H1 (cell line): ENCODE results near the gene NHS. TPM values are rescaled to one million over a fixed set of nuclear protein-coding genes. Genes with fewer than 3 reads are reported as not detected.

ENCODE experiments used
- CTCF ChIA-PET: fragments of 300-600 bp; sonication (Branson Sonifier 250); formaldehyde crosslinking; loops from one replicate; lab custom pipeline; 2021; ENCODE audit not compliant: partially characterized antibody; lab: Charles Lee
- POLR2A ChIA-PET: fragments of 300-600 bp; sonication (Branson Sonifier 250); formaldehyde crosslinking; loops from one replicate; lab custom pipeline; 2021; ENCODE audit warnings: inconsistent platforms; ENCODE audit not compliant: partially characterized antibody; lab: Charles Lee
- DNase-seq, 2 experiments: peaks; one replicate each; pipeline versions ENCODE4 v3.0.0 to v3.0.0-alpha.2; 2010 to 2022; ENCODE audit warnings: low spot score in 2 of 2, low read depth in 1 of 2, mixed read lengths in 1 of 2
- FAIRE-seq: peaks from 2 replicates; lab custom pipeline; 2011; peaks lifted over from hg19 to GRCh38; lab: Jason Lieb, UNC
- H2AFZ ChIP-seq: 2 replicates; pipeline ENCODE4 v1.8.1; 2012; ENCODE audit warnings: low read length, inconsistent platforms
- H2AK5ac ChIP-seq: 2 replicates; pipeline ENCODE4 v1.6.1; 2013; ENCODE audit warnings: low read depth, low read length
- H2BK120ac ChIP-seq: replicated peaks from 2 replicates; pipeline ENCODE3; 2013; ENCODE audit warnings: low read depth, low read length, inconsistent platforms
- H2BK12ac ChIP-seq: 2 replicates; pipeline ENCODE4 v1.6.1; 2013; ENCODE audit warnings: low read depth, low read length
- H2BK15ac ChIP-seq: 2 replicates; pipeline ENCODE4 v1.6.1; 2013; ENCODE audit warnings: low read length
- H2BK20ac ChIP-seq: 2 replicates; pipeline ENCODE4 v1.6.1; 2013; ENCODE audit warnings: low read length
- H2BK5ac ChIP-seq: 2 replicates; pipeline ENCODE4 v1.6.1; 2013; ENCODE audit warnings: low read depth, low read length
- H3K14ac ChIP-seq: 2 replicates; pipeline ENCODE4 v1.6.1; 2013; ENCODE audit warnings: inconsistent platforms; ENCODE audit not compliant: insufficient read length
- H3K18ac ChIP-seq: 2 replicates; pipeline ENCODE4 v1.6.1; 2013; ENCODE audit warnings: low read length; ENCODE audit errors: extremely low read depth
- H3K23ac ChIP-seq: 2 replicates; pipeline ENCODE4 v1.6.1; 2013; ENCODE audit warnings: inconsistent platforms; ENCODE audit not compliant: insufficient read length
- H3K23me2 ChIP-seq: 2 replicates; pipeline ENCODE4 v1.6.1; 2013; ENCODE audit warnings: low read depth, low read length
- H3K27ac ChIP-seq: 2 replicates; pipeline ENCODE4 v1.6.1; 2011; ENCODE audit warnings: low read depth, low read length, inconsistent platforms
- H3K27me3 ChIP-seq, 4 experiments: replicated peaks in 1 of 4; 1 replicate in 1 of 4; 2 replicates in 3 of 4; pipeline versions ENCODE4 v1.6.1 to v1.8.1; 2011 to 2013; ENCODE audit warnings: low read length in 3 of 4, mild to moderate bottlenecking in 3 of 4, inconsistent platforms in 2 of 4, mixed read lengths in 2 of 4, moderate library complexity in 1 of 4; ENCODE audit not compliant: control insufficient read depth in 3 of 4, insufficient read depth in 3 of 4; ENCODE audit errors: extremely low read depth in 1 of 4
- H3K36me3 ChIP-seq, 4 experiments: 2 replicates each; pipeline versions ENCODE4 v1.6.1 to v1.8.1; 2011 to 2013; ENCODE audit warnings: mild to moderate bottlenecking in 4 of 4, low read length in 3 of 4, moderate library complexity in 2 of 4, control low read depth in 1 of 4, inconsistent platforms in 1 of 4; ENCODE audit not compliant: insufficient read depth in 4 of 4, control insufficient read depth in 2 of 4
- H3K4ac ChIP-seq: replicated peaks from 2 replicates; pipeline ENCODE3; 2013; ENCODE audit warnings: low read length, low read depth, mixed read lengths, inconsistent platforms; ENCODE audit not compliant: insufficient read length
- H3K4me1 ChIP-seq, 4 experiments: replicated peaks in 1 of 4; 1 replicate in 1 of 4; 2 replicates in 3 of 4; pipeline versions ENCODE4 v1.6.1 to v1.8.1; 2011 to 2013; ENCODE audit warnings: low read length in 3 of 4, inconsistent platforms in 2 of 4, mixed read lengths in 1 of 4; ENCODE audit not compliant: insufficient read depth in 4 of 4, control insufficient read depth in 3 of 4
- H3K4me2 ChIP-seq, 2 experiments: 2 replicates each; pipeline versions ENCODE4 v1.6.1 to v1.8.1; 2011 to 2013; ENCODE audit warnings: low read depth in 2 of 2, low read length in 2 of 2, control low read depth in 1 of 2, inconsistent platforms in 1 of 2, mild to moderate bottlenecking in 1 of 2; ENCODE audit not compliant: insufficient read depth in 1 of 2
- H3K4me3 ChIP-seq, 4 experiments: fragments of 200-600, 300-600 bp in 1 of 4; sonication (generic), shearing (Covaris generic), sonication (Bioruptor Twin) in 1 of 4; 2 replicates each; pipeline versions ENCODE4 v1.5.1 to v1.8.1; 2011 to 2016; ENCODE audit warnings: low read length in 4 of 4, low read depth in 3 of 4, control low read depth in 2 of 4, inconsistent platforms in 2 of 4, mild to moderate bottlenecking in 2 of 4, mixed read lengths in 1 of 4, moderate library complexity in 1 of 4; ENCODE audit not compliant: insufficient read depth in 2 of 4; ENCODE audit errors: extremely low read depth in 1 of 4
- H3K56ac ChIP-seq: replicated peaks from 2 replicates; pipeline ENCODE3; 2013; ENCODE audit warnings: low read depth, mild to moderate bottlenecking, mixed read lengths, low read length, inconsistent platforms; ENCODE audit not compliant: insufficient read length
- H3K79me1 ChIP-seq: 2 replicates; pipeline ENCODE4 v1.6.1; 2013; ENCODE audit warnings: low read depth, low read length, control low read depth
- H3K79me2 ChIP-seq, 2 experiments: 2 replicates each; pipeline versions ENCODE4 v1.6.1 to v1.8.1; 2012 to 2013; ENCODE audit warnings: low read length in 2 of 2, mild to moderate bottlenecking in 2 of 2, inconsistent platforms in 1 of 2; ENCODE audit not compliant: insufficient read depth in 2 of 2, control insufficient read depth in 1 of 2
- H3K9ac ChIP-seq, 4 experiments: replicated peaks in 1 of 4; 1 replicate in 1 of 4; 2 replicates in 3 of 4; pipeline versions ENCODE4 v1.6.1 to v1.8.1; 2011 to 2013; ENCODE audit warnings: low read depth in 3 of 4, low read length in 3 of 4, control low read depth in 2 of 4, mild to moderate bottlenecking in 2 of 4, moderate library complexity in 2 of 4, inconsistent platforms in 1 of 4; ENCODE audit errors: extremely low read depth in 1 of 4
- H3K9me3 ChIP-seq, 2 experiments: 2 replicates each; pipeline versions ENCODE4 v1.6.1 to v1.8.1; 2012 to 2013; ENCODE audit warnings: mild to moderate bottlenecking in 2 of 2, moderate library complexity in 2 of 2, control low read depth in 1 of 2, inconsistent platforms in 1 of 2, low read depth in 1 of 2, low read length in 1 of 2, mixed read lengths in 1 of 2; ENCODE audit not compliant: insufficient read depth in 2 of 2
- H4K20me1 ChIP-seq, 2 experiments: replicated peaks in 1 of 2; 2 replicates each; pipeline versions ENCODE3 to v1.8.1; 2011 to 2013; ENCODE audit warnings: inconsistent platforms in 2 of 2, low read length in 2 of 2, mild to moderate bottlenecking in 1 of 2; ENCODE audit not compliant: insufficient read depth in 2 of 2, control insufficient read depth in 1 of 2
- H4K5ac ChIP-seq: 2 replicates; pipeline ENCODE4 v1.6.1; 2013; ENCODE audit warnings: low read length, low read depth, mixed read lengths, inconsistent platforms; ENCODE audit not compliant: insufficient read length
- H4K8ac ChIP-seq: 2 replicates; pipeline ENCODE4 v1.8.0; 2013; ENCODE audit warnings: mild to moderate bottlenecking, moderate library complexity, low read length, inconsistent platforms; ENCODE audit not compliant: insufficient read depth; ENCODE audit errors: extremely low read depth
- H4K91ac ChIP-seq: replicated peaks from 2 replicates; pipeline ENCODE3; 2013; ENCODE audit warnings: low read length, mixed read lengths, inconsistent platforms; ENCODE audit not compliant: insufficient read length
- CBX8 ChIP-seq: fragments of 300-800, 300-1000 bp; sonication (generic); IDR thresholded peaks from 2 replicates; pipeline ENCODE4 v1.7.1; 2016; ENCODE audit warnings: low read depth, low read length, borderline replicate concordance
- CHD2 ChIP-seq: IDR thresholded peaks from 2 replicates; pipeline ENCODE4 v1.6.1; 2012; ENCODE audit warnings: low read length, improper control_type of control experiment
- EGR1 ChIP-seq: IDR thresholded peaks from 2 replicates; pipeline ENCODE4 v1.6.1; 2011; ENCODE audit warnings: low read depth, low read length, borderline replicate concordance
- EP300 ChIP-seq, 2 experiments: IDR thresholded peaks; 1 replicate in 1 of 2; 2 replicates in 1 of 2; pipeline ENCODE4 v1.6.1; 2011 to 2012; ENCODE audit warnings: low read depth in 2 of 2, low read length in 2 of 2, mild to moderate bottlenecking in 2 of 2, borderline replicate concordance in 1 of 2, inconsistent platforms in 1 of 2, moderate library complexity in 1 of 2
- FOSL1 ChIP-seq: IDR thresholded peaks from 2 replicates; pipeline ENCODE4 v1.6.1; 2011; ENCODE audit warnings: mild to moderate bottlenecking, low read depth, low read length, moderate library complexity; ENCODE audit not compliant: insufficient read depth
- NRF1 ChIP-seq: IDR thresholded peaks from 2 replicates; pipeline ENCODE4 v1.6.1; 2011; ENCODE audit warnings: mild to moderate bottlenecking, low read depth, low read length, improper control_type of control experiment
- PHF8 ChIP-seq: fragments of 200-600 bp; sonication (generic); conservative IDR thresholded peaks from 2 replicates; pipeline ENCODE4 v1.7.1; 2012; ENCODE audit warnings: low read depth, mild to moderate bottlenecking, inconsistent platforms, low read length, moderate library complexity
- POLR2AphosphoS5 ChIP-seq: IDR thresholded peaks from 2 replicates; pipeline ENCODE4 v1.6.1; 2011; ENCODE audit warnings: low read depth, low read length
- RBBP5 ChIP-seq: IDR thresholded peaks from 2 replicates; pipeline ENCODE4 v1.7.1; 2012; ENCODE audit warnings: low read depth, mild to moderate bottlenecking, inconsistent platforms, low read length, moderate library complexity, borderline replicate concordance
- RFX5 ChIP-seq: IDR thresholded peaks from 2 replicates; pipeline ENCODE4 v1.6.1; 2011; ENCODE audit warnings: low read depth, low read length, improper control_type of control experiment, borderline replicate concordance
- SIX5 ChIP-seq: IDR thresholded peaks from 2 replicates; pipeline ENCODE4 v1.6.1; 2011; ENCODE audit warnings: mild to moderate bottlenecking, low read depth, low read length
- SP2 ChIP-seq: IDR thresholded peaks from 2 replicates; pipeline ENCODE4 v1.6.1; 2012; ENCODE audit warnings: mild to moderate bottlenecking, low read length, inconsistent platforms
- TAF7 ChIP-seq: optimal IDR thresholded peaks from 2 replicates; pipeline ENCODE3; 2011; ENCODE audit warnings: low read depth, mild to moderate bottlenecking, inconsistent platforms, low read length, moderate library complexity, borderline replicate concordance
- TBP ChIP-seq: IDR thresholded peaks from 2 replicates; pipeline ENCODE4 v1.6.1; 2011; ENCODE audit warnings: low read depth, low read length, improper control_type of control experiment
- WGBS, 2 experiments: shearing (Covaris generic) in 1 of 2; methylation state at CpG; one replicate each; pipeline versions ENCODE4 v1.1.6 to v1.1.7; 2013 to 2015; ENCODE audit warnings: low lambda C conversion rate in 2 of 2, mixed read lengths in 2 of 2, inconsistent platforms in 1 of 2, low coverage in 1 of 2, missing lambda C conversion rate in 1 of 2; ENCODE audit not compliant: insufficient replicate concordance in 2 of 2, insufficient coverage in 1 of 2, insufficient read length in 1 of 2; ENCODE audit errors: extremely low coverage in 1 of 2, missing lambda C conversion rate in 1 of 2; 5-methylcytosine and 5-hydroxymethylcytosine counted together
- polyA plus RNA-seq, 7 experiments: library from polyadenylated mRNA; depleted of rRNA in 3 of 7; stranded (reverse) in 5 of 7; unstranded in 2 of 7; fragments of >200 nt in 5 of 7; fragments of 200-250 nt in 2 of 7; gene quantifications; 1 replicate in 5 of 7; 2 replicates in 1 of 7; 4 replicates in 1 of 7; pipeline versions ENCODE4 v1.2.1 to v1.2.3, GENCODE V29; 2011 to 2013; ENCODE audit warnings: missing spikeins in 2 of 7, mixed read lengths in 2 of 7
- total RNA-seq: library from RNA; stranded (reverse); fragmentation: NEBNext Ultra II Directional; extraction: Animal tissue kit (Norgen Biotek cat#: 25700); gene quantifications from 2 replicates; pipeline ENCODE4 v1.2.1, GENCODE V29; 2021

Gene NHS
- total and polyA plus RNA-seq, 2 of the 8 experiments (the other 6 are each of a cell fraction or from before 2014, with no cell fraction given) = 2.2 to 6.7 TPM

DNA sequence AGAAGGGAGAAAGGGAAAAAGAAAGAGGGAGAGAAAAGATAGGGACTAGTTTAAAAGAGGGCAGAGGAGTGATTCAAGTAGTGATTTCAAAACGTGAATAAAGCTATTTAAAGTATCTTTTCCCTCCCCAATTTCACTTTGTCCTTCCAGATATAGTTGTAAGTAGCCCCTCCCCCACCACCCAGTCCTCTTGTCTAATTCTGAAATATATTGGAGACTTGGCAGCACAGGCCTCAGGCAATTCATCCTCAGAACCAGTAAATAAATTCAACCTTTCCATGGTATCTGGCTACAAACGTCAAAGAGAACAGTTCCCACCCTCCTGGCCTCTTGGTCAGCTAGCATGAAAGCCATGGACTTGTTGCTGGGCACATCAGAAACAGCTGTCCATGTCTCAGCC is 192.8 kb downstream of the NHS start:
- FAIRE-seq = no peak
- Histone ChIP-seq H3K23me2 (no peaks in the 10 kb centered on the region), H3K18ac (no peak overlapping the region), H3K27ac (no peak overlapping the region), H2BK5ac (no peak overlapping the region), H4K8ac (no peak overlapping the region), H2BK12ac (no peak overlapping the region), H2AFZ (no peak overlapping the region), H2BK120ac (no peak overlapping the region), H3K79me1 (no peaks in the 10 kb centered on the region), H3K23ac (no peak overlapping the region), H3K79me2 (no peaks in the 10 kb centered on the region), H4K20me1 (no peaks in the 10 kb centered on the region), H2BK20ac (no peak overlapping the region), H3K9me3 (no peaks in the 10 kb centered on the region), H3K4ac (no peak overlapping the region), H3K14ac (no peak overlapping the region), H3K27me3 (no peaks in the 10 kb centered on the region), H3K36me3 (no peaks in the 10 kb centered on the region), H4K5ac (no peak overlapping the region), H3K9ac (no peak overlapping the region), H3K4me1 (no peaks in the 10 kb centered on the region; a peak in 1 of 7 replicates), H2AK5ac (no peak overlapping the region), H3K4me3 (no peak overlapping the region), H2BK15ac (no peak overlapping the region), H3K56ac (no peak overlapping the region), H3K4me2 (no peak overlapping the region), H4K91ac (no peak overlapping the region)
- 51% methylated on average over 2 of the region's 2 CpGs; no CpG with 5 or more reads in 1 of the 2 experiments for WGBS, 2 experiments
- ChIA-PET CTCF (interaction anchor here (0.6 to 1.2 kb wide), 3 partner anchors 11 to 24 kb away, joined by 3 read pairs; no protein-coding TSS in a partner anchor), POLR2A (no interaction called here)
- DNase-seq = no peak
- TF ChIP-seq POLR2AphosphoS5 (no peak), TBP (no peak), NRF1 (no peak), SP2 (no peak), RBBP5 (no peak), CBX8 (no peak), EGR1 (no peak), RFX5 (no peak), TAF7 (no peak), CHD2 (no peak), PHF8 (no peak), SIX5 (no peak), EP300 (IDR thresholded peaks at IDR 0.05; ENCODE audit: borderline replicate concordance in 1 of 2, low read depth in 2 of 2, low read length in 2 of 2) (no peak), FOSL1 (no peak)
